HepG2 (cell line): ENCODE measurements around the gene LINGO1.

ENCODE experiments used
- GABPB1 ChIP-seq: IDR thresholded peaks from 2 replicates; pipeline ENCODE4 v1.6.1; 2016; ENCODE audit warnings: mild to moderate bottlenecking, missing genetic modification reagents, moderate library complexity, missing compliant biosample characterization
- JUN ChIP-seq: sonication (generic); formaldehyde crosslinking; IDR thresholded peaks from 2 replicates; pipeline ENCODE4 v1.4.0; 2020; ENCODE audit warnings: mild to moderate bottlenecking, missing genetic modification reagents
- REL ChIP-seq: sonication (generic); formaldehyde crosslinking; conservative IDR thresholded peaks from 2 replicates; pipeline ENCODE4 v1.8.0; 2022; ENCODE audit warnings: mild to moderate bottlenecking, missing genetic modification reagents, moderate library complexity
- RELA ChIP-seq: sonication (generic); formaldehyde crosslinking; IDR thresholded peaks from 2 replicates; pipeline ENCODE4 v1.4.0; 2020; ENCODE audit warnings: missing genetic modification reagents
- SMARCC2 ChIP-seq: fragments of 450-650 bp; IDR thresholded peaks from 2 replicates; pipeline ENCODE4 v1.6.1; 2017; ENCODE audit warnings: antibody characterized with exemption, mild to moderate bottlenecking
- ZNF251 ChIP-seq: sonication (generic); formaldehyde crosslinking; IDR thresholded peaks from 2 replicates; pipeline ENCODE4 v1.9.0; 2021; ENCODE audit warnings: mild to moderate bottlenecking, missing genetic modification reagents
- ZNF883 ChIP-seq: sonication (generic); formaldehyde crosslinking; IDR thresholded peaks from 2 replicates; pipeline ENCODE4 v1.5.1; 2020; ENCODE audit warnings: mild to moderate bottlenecking, missing genetic modification reagents; ENCODE audit errors: not compliant biosample characterization
- TF ChIP-seq, protein P1 (sequence below): sonication (generic); formaldehyde crosslinking; IDR thresholded peaks from 2 replicates; pipeline ENCODE4 v1.5.0; 2020; ENCODE audit warnings: mild to moderate bottlenecking, missing genetic modification reagents, moderate library complexity
- TF ChIP-seq, protein P2 (sequence below): sonication (generic); formaldehyde crosslinking; IDR thresholded peaks from 2 replicates; pipeline ENCODE4 v1.5.1; 2020; ENCODE audit warnings: mild to moderate bottlenecking, missing genetic modification reagents, moderate library complexity

DNA sequence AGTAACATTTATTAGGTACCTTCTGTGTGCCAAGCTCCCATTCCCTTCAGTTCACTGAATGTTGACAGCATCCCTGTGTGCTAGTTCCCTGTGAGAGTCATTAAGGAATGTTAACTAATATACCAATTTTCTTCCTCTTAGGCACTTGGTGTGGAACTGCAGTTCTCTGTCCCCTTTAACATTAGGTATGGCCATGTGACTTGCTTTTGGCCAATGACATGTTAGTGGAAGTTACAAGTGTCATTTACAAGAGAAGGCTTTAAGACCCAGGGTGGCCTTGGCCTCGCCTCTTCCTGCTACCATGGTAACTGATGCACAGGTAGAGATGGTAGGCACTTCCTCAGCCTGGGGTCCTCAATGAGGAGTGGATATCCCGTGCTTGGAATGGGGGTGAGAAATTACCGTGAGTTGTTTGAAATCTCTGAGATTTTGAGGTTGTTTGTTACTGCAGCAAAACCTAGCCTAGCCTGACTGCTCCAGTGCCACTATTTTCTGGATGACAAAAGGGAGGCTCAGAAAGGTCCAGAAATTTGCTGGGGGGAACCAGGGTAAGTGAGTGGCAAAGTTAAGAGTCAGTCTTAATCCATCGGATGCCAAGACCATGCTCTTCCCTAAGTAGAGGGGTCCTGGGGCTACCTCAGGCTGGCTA, 21.2 kb upstream of the LINGO1 start:
- TF ChIP-seq SMARCC2 (no peak), REL (CRISPR knock-in tag) (no peak), RELA (CRISPR knock-in tag) (no peak), ZNF883 (CRISPR knock-in tag) (no peak), ZNF251 (CRISPR knock-in tag) (no peak), GABPB1 (CRISPR knock-in tag) (no peak), JUN (CRISPR knock-in tag) (no peak)
- TF ChIP-seq, protein P1, sequence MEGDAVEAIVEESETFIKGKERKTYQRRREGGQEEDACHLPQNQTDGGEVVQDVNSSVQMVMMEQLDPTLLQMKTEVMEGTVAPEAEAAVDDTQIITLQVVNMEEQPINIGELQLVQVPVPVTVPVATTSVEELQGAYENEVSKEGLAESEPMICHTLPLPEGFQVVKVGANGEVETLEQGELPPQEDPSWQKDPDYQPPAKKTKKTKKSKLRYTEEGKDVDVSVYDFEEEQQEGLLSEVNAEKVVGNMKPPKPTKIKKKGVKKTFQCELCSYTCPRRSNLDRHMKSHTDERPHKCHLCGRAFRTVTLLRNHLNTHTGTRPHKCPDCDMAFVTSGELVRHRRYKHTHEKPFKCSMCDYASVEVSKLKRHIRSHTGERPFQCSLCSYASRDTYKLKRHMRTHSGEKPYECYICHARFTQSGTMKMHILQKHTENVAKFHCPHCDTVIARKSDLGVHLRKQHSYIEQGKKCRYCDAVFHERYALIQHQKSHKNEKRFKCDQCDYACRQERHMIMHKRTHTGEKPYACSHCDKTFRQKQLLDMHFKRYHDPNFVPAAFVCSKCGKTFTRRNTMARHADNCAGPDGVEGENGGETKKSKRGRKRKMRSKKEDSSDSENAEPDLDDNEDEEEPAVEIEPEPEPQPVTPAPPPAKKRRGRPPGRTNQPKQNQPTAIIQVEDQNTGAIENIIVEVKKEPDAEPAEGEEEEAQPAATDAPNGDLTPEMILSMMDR (CRISPR knock-in tag), result no peak
- TF ChIP-seq, protein P2, sequence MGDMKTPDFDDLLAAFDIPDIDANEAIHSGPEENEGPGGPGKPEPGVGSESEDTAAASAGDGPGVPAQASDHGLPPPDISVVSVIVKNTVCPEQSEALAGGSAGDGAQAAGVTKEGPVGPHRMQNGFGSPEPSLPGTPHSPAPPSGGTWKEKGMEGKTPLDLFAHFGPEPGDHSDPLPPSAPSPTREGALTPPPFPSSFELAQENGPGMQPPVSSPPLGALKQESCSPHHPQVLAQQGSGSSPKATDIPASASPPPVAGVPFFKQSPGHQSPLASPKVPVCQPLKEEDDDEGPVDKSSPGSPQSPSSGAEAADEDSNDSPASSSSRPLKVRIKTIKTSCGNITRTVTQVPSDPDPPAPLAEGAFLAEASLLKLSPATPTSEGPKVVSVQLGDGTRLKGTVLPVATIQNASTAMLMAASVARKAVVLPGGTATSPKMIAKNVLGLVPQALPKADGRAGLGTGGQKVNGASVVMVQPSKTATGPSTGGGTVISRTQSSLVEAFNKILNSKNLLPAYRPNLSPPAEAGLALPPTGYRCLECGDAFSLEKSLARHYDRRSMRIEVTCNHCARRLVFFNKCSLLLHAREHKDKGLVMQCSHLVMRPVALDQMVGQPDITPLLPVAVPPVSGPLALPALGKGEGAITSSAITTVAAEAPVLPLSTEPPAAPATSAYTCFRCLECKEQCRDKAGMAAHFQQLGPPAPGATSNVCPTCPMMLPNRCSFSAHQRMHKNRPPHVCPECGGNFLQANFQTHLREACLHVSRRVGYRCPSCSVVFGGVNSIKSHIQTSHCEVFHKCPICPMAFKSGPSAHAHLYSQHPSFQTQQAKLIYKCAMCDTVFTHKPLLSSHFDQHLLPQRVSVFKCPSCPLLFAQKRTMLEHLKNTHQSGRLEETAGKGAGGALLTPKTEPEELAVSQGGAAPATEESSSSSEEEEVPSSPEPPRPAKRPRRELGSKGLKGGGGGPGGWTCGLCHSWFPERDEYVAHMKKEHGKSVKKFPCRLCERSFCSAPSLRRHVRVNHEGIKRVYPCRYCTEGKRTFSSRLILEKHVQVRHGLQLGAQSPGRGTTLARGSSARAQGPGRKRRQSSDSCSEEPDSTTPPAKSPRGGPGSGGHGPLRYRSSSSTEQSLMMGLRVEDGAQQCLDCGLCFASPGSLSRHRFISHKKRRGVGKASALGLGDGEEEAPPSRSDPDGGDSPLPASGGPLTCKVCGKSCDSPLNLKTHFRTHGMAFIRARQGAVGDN (CRISPR knock-in tag), result no peak
